ENCODE results near the gene DTX1. TPM values are rescaled to one million over a fixed set of nuclear protein-coding genes. Genes with fewer than 3 reads are reported as not detected.

Gene DTX1
- total RNA-seq, 3 donors from 2014 or later (not counting 1 experiment from before 2014, with no cell fraction given) = 1.7 to 4.2 (median 4.0) TPM

GRCh38 chr12:113044516-113044915, 12.0 kb upstream of the DTX1 start:
- intact Hi-C loops (cut with micrococcal nuclease) = no loop called here
- Histone ChIP-seq H3K4me1 (ENCODE audit: control insufficient read depth, insufficient read depth, low read length) (peaks cover 9% of the 10 kb centered on the region), H3K4me3 (ENCODE audit: low read length) (no peak overlapping the region), H3K9me3 (ENCODE audit: control insufficient read depth, insufficient read depth, low read length) (no peaks in the 10 kb centered on the region), H3K36me3 (ENCODE audit: control insufficient read depth, insufficient read depth, low read length) (no peaks in the 10 kb centered on the region), H3K27me3 (ENCODE audit: control insufficient read depth, insufficient read depth, low read length) (no peaks in the 10 kb centered on the region), H3K27ac (ENCODE audit: low read length) (no peak overlapping the region)
- DNase-seq (no peak), ATAC-seq (no peak)
- Mint-ChIP-seq H3K4me1 (peaks cover 0 to 6% of the 10 kb centered on the region in 2 donors), H3K36me3 (no peaks in the 10 kb centered on the region), H3K9me3 (no peaks in the 10 kb centered on the region), H3K27ac (no peak overlapping the region), H3K27me3 (ENCODE audit: low read depth in 2 of 2) (peaks cover 14 to 22% of the 10 kb centered on the region in 2 donors), H3K4me3 (no peak overlapping the region)
- 71% methylated on average over 3 of the region's 3 CpGs for WGBS (ENCODE audit: insufficient coverage)
- TF ChIP-seq, protein P1, sequence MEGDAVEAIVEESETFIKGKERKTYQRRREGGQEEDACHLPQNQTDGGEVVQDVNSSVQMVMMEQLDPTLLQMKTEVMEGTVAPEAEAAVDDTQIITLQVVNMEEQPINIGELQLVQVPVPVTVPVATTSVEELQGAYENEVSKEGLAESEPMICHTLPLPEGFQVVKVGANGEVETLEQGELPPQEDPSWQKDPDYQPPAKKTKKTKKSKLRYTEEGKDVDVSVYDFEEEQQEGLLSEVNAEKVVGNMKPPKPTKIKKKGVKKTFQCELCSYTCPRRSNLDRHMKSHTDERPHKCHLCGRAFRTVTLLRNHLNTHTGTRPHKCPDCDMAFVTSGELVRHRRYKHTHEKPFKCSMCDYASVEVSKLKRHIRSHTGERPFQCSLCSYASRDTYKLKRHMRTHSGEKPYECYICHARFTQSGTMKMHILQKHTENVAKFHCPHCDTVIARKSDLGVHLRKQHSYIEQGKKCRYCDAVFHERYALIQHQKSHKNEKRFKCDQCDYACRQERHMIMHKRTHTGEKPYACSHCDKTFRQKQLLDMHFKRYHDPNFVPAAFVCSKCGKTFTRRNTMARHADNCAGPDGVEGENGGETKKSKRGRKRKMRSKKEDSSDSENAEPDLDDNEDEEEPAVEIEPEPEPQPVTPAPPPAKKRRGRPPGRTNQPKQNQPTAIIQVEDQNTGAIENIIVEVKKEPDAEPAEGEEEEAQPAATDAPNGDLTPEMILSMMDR (IDR thresholded peaks at IDR 0.05) = no peak

- Mint-ChIP-seq H3K4me1 (peaks cover 0 to 6% of the 10 kb centered on the region in 2 donors), H3K36me3 (no peaks in the 10 kb centered on the region), H3K27ac (no peak overlapping the region), H3K9me3 (no peaks in the 10 kb centered on the region), H3K4me3 (no peak overlapping the region), H3K27me3 (ENCODE audit: low read depth in 2 of 2) (peaks cover 8 to 14% of the 10 kb centered on the region in 2 donors)
- WGBS (ENCODE audit: insufficient coverage) = 57% methylated on average over 1 of the region's 6 CpGs
- no peak overlapping the region for H3K27ac ChIP-seq (ENCODE audit: low read length)
- peaks cover 19% of the 10 kb centered on the region for H3K4me1 ChIP-seq (ENCODE audit: control insufficient read depth, insufficient read depth, low read length)
- intact Hi-C loops (cut with micrococcal nuclease) = loop anchor here (1.0 kb wide), 2 partner anchors 50 to 126 kb away; no protein-coding TSS in a partner anchor
- ATAC-seq = peak; percentile 64 to 77 (median 67)
- no peaks in the 10 kb centered on the region for H3K9me3 ChIP-seq (ENCODE audit: control insufficient read depth, insufficient read depth, low read length)
- no peaks in the 10 kb centered on the region for H3K27me3 ChIP-seq (ENCODE audit: control insufficient read depth, insufficient read depth, low read length)
- H3K4me3 ChIP-seq (ENCODE audit: low read length) = no peak overlapping the region
- peak; percentile 25 to 85 for DNase-seq
- TF ChIP-seq, protein P1 (IDR thresholded peaks at IDR 0.05) = peak; percentile 69
- H3K36me3 ChIP-seq (ENCODE audit: control insufficient read depth, insufficient read depth, low read length) = no peaks in the 10 kb centered on the region
Measured at GRCh38 chr12:113048716-113049127, 7.8 kb upstream of the DTX1 start.

DNA sequence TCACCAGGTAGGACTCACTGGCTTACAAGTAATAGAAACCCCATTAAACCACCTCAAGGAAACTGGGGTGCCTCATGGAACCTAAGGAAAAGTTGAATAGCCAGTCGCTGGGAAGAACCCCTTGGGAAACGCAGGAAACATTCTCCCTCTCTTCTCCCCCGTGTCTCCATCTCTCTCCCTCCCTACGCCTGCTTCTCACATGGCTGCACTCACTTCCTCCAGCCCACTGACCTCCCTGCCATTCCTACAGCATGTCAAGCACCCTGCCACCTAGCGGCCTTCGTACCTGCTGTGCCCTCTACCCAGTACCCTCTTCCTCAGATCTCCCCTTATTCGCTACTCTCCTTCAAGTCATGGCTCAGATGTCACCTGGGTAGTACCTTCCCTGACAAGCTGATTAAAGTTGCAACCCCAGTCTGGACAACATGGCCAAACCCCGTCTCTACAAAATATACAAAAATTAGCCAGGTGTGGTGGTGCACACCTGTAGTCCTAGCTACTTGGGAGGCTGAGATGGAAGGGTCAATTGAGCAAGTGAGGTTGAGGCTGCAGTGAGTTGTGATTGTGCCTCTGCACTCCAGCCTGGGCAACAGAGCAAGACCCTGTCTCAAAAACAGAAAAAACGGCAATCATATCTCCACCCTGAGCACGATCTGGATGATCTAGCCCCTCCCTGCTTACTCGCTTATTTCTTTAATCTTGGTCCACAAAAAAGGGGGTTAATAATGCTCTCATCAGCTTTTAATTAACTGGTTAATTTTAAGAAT, 6.4 kb upstream of the DTX1 start:
- Histone ChIP-seq H3K36me3 (ENCODE audit: control insufficient read depth, insufficient read depth, low read length) (no peaks in the 10 kb centered on the region), H3K4me1 (ENCODE audit: control insufficient read depth, insufficient read depth, low read length) (peaks cover 20% of the 10 kb centered on the region), H3K27me3 (ENCODE audit: control insufficient read depth, insufficient read depth, low read length) (no peaks in the 10 kb centered on the region), H3K27ac (ENCODE audit: low read length) (no peak overlapping the region), H3K9me3 (ENCODE audit: control insufficient read depth, insufficient read depth, low read length) (no peaks in the 10 kb centered on the region), H3K4me3 (ENCODE audit: low read length) (no peak overlapping the region)
- no peak overlapping the region for H3K27ac Mint-ChIP-seq
- no peak for DNase-seq
- H3K4me3 Mint-ChIP-seq = no peak overlapping the region
- H3K36me3 Mint-ChIP-seq = no peaks in the 10 kb centered on the region
- 66% methylated on average over 11 of the region's 11 CpGs for WGBS (ENCODE audit: insufficient coverage)
- peaks cover 0 to 15% of the 10 kb centered on the region in 2 donors for H3K27me3 Mint-ChIP-seq (ENCODE audit: low read depth in 2 of 2)
- intact Hi-C loops (cut with micrococcal nuclease) = no loop called here
- ATAC-seq = no peak
- no peaks in the 10 kb centered on the region for H3K9me3 Mint-ChIP-seq
- peaks cover 0 to 6% of the 10 kb centered on the region in 2 donors for H3K4me1 Mint-ChIP-seq
- TF ChIP-seq, protein P1 (IDR thresholded peaks at IDR 0.05) = no peak

Data from natural killer cell (primary cell).